GM12878 (cell line): ENCODE data around the gene RGS1. TPM values are rescaled to one million over a fixed set of nuclear protein-coding genes. Genes with fewer than 3 reads are reported as not detected.

Experiments used
- RUNX3 ChIP-seq: IDR thresholded peaks from 2 replicates; pipeline ENCODE4 v1.6.1; 2012; ENCODE audit warnings: low read length, inconsistent platforms
- polyA plus RNA-seq, 11 experiments: library from polyadenylated mRNA; depleted of rRNA in 4 of 11; unstranded in 6 of 11; stranded (reverse) in 5 of 11; fragments of >200 nt; fragmentation: Nextera tagmentation in 4 of 11; fragmentation: Illumina TruSeq in 1 of 11; extraction: Ambion mirVana in 4 of 11; extraction: Trizol in 1 of 11; gene quantifications; 1 replicate in 1 of 11; 2 replicates in 10 of 11; pipeline versions ENCODE4 v1.2.1 to v1.2.3, GENCODE V29; 2011 to 2016; ENCODE audit warnings: inconsistent platforms in 2 of 11, missing spikeins in 2 of 11, low read depth in 1 of 11
- total RNA-seq, 4 experiments: library from RNA; depleted of rRNA in 3 of 4; stranded (reverse); fragments of >200 nt in 3 of 4; fragmentation: Illumina TruSeq in 1 of 4; extraction: Trizol in 1 of 4; gene quantifications; 2 replicates each; pipeline versions ENCODE4 v1.2.1 to v1.2.3, GENCODE V29; 2013 to 2021
- TF ChIP-seq, protein P1 (sequence below): fragments of 450-650 bp; formaldehyde crosslinking; IDR thresholded peaks from 2 replicates; pipeline ENCODE4 v1.4.0; 2020; ENCODE audit warnings: mild to moderate bottlenecking, moderate library complexity
- TF ChIP-seq, protein P2 (sequence below): fragments of 450-650 bp; IDR thresholded peaks from 2 replicates; pipeline ENCODE4 v1.6.1; 2017; ENCODE audit warnings: mild to moderate bottlenecking, moderate library complexity
- TF ChIP-seq, protein P3 (sequence below): IDR thresholded peaks from 2 replicates; pipeline ENCODE4 v1.6.1; 2012; ENCODE audit warnings: low read length, inconsistent platforms

The RGS1 gene
- total and polyA plus RNA-seq, 10 of the 15 experiments (the other 5 are each of a cell fraction or from before 2014, with no cell fraction given), result 20.7 to 882 (median 45.9) TPM

DNA sequence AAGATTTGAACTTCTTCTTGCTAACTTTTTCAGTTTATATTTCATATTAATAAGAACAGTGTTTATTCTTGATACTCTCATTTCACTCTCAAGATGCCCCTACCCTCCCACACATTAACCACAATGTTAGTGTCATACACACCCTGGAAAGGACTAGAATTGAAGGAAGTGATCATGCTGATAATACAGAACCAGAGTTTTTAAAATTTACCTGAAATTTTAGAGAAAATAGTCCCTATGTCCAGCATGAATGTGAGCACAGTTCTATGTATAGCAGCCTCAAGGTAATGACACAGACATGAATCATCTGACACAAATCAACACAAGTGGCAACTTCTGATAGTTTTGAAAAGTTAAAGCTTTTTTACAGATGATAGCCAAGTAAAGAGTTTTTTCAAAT is 26.0 kb downstream of the RGS1 start (continued):
- TF ChIP-seq, protein P1, sequence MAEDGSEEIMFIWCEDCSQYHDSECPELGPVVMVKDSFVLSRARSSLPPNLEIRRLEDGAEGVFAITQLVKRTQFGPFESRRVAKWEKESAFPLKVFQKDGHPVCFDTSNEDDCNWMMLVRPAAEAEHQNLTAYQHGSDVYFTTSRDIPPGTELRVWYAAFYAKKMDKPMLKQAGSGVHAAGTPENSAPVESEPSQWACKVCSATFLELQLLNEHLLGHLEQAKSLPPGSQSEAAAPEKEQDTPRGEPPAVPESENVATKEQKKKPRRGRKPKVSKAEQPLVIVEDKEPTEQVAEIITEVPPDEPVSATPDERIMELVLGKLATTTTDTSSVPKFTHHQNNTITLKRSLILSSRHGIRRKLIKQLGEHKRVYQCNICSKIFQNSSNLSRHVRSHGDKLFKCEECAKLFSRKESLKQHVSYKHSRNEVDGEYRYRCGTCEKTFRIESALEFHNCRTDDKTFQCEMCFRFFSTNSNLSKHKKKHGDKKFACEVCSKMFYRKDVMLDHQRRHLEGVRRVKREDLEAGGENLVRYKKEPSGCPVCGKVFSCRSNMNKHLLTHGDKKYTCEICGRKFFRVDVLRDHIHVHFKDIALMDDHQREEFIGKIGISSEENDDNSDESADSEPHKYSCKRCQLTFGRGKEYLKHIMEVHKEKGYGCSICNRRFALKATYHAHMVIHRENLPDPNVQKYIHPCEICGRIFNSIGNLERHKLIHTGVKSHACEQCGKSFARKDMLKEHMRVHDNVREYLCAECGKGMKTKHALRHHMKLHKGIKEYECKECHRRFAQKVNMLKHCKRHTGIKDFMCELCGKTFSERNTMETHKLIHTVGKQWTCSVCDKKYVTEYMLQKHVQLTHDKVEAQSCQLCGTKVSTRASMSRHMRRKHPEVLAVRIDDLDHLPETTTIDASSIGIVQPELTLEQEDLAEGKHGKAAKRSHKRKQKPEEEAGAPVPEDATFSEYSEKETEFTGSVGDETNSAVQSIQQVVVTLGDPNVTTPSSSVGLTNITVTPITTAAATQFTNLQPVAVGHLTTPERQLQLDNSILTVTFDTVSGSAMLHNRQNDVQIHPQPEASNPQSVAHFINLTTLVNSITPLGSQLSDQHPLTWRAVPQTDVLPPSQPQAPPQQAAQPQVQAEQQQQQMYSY (CRISPR knock-in tag), result no peak
- TF ChIP-seq, protein P2, sequence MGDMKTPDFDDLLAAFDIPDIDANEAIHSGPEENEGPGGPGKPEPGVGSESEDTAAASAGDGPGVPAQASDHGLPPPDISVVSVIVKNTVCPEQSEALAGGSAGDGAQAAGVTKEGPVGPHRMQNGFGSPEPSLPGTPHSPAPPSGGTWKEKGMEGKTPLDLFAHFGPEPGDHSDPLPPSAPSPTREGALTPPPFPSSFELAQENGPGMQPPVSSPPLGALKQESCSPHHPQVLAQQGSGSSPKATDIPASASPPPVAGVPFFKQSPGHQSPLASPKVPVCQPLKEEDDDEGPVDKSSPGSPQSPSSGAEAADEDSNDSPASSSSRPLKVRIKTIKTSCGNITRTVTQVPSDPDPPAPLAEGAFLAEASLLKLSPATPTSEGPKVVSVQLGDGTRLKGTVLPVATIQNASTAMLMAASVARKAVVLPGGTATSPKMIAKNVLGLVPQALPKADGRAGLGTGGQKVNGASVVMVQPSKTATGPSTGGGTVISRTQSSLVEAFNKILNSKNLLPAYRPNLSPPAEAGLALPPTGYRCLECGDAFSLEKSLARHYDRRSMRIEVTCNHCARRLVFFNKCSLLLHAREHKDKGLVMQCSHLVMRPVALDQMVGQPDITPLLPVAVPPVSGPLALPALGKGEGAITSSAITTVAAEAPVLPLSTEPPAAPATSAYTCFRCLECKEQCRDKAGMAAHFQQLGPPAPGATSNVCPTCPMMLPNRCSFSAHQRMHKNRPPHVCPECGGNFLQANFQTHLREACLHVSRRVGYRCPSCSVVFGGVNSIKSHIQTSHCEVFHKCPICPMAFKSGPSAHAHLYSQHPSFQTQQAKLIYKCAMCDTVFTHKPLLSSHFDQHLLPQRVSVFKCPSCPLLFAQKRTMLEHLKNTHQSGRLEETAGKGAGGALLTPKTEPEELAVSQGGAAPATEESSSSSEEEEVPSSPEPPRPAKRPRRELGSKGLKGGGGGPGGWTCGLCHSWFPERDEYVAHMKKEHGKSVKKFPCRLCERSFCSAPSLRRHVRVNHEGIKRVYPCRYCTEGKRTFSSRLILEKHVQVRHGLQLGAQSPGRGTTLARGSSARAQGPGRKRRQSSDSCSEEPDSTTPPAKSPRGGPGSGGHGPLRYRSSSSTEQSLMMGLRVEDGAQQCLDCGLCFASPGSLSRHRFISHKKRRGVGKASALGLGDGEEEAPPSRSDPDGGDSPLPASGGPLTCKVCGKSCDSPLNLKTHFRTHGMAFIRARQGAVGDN, result peak; percentile 26; the same call in 1 of the 2 replicates
- TF ChIP-seq RUNX3, result peak; percentile 68
- TF ChIP-seq, protein P3, sequence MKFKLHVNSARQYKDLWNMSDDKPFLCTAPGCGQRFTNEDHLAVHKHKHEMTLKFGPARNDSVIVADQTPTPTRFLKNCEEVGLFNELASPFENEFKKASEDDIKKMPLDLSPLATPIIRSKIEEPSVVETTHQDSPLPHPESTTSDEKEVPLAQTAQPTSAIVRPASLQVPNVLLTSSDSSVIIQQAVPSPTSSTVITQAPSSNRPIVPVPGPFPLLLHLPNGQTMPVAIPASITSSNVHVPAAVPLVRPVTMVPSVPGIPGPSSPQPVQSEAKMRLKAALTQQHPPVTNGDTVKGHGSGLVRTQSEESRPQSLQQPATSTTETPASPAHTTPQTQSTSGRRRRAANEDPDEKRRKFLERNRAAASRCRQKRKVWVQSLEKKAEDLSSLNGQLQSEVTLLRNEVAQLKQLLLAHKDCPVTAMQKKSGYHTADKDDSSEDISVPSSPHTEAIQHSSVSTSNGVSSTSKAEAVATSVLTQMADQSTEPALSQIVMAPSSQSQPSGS, result no peak
